ENCODE data around the gene MINK1.

Gene MINK1

GRCh38 chr17:4938688-4939545 lies 105.8 kb downstream of the MINK1 start:
- DNase-seq = no peak

DNA sequence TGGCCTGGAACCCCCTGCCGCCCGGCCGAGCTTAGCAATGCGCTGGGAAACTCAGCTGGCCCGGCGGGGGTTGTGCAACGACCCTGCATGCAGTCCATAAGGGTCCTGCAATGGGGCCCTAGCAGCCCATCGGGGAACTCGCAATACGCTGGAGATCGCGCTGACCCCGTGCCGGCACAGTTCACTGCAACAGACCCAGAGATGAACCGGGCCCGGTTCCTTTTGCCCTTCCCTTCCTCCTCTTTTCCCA lies 106.3 kb downstream of the MINK1 start:
- DNase-seq = no peak

DNA sequence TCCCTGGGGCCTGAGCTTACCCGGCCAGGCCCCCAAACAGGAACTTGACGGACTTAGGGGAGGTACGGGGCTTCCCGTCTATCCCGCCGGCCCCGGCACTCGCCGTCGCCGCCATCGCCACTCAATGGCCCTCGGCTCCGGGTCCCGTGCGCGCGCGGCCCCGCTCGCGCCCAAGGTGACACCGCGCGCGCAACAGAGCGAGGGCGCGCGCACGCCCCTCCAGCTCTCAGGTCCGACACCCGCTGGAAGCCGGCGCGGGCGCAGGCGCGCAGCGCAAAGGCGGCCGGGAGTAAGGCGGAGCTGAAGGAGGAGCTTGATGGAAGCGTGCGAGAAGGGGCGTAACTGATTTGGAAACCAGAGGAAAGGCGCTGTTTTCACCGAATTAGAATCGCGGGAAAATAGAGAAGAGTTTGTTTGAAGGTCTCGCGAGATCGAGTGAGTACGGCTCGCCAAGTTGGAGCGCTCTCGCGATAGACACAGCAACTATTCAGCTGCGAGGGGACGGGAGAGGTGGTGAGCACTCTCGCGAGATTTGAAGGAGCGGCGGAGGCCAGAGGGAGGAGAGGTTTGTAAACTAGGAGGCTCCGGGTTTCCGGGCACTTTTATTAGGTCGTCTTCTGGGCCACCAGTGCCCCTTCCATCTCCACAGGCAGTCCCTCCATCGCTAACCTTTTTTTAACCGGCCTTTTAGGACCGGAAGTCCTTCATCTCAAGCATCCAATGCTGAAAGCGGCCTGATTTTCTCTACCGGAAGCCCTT lies 106.8 kb downstream of the MINK1 start, which contains the start of the genes RNF167 and SLC25A11:
TSS of gene RNF167 (plus strand) at position 473 of the 759 bp plus-strand sequence. CDS start 642 bp downstream, outside the sequence.
TSS of gene SLC25A11 (minus strand) at position 251 of the 759 bp plus-strand sequence. CDS start at position 115, 136 bp downstream.
- peak; percentile 99 for DNase-seq

GRCh38 chr17:4940555-4941318 lies 107.6 kb downstream of the MINK1 start:
- no peak for DNase-seq

- no peak for DNase-seq
Observed at GRCh38 chr17:4941319-4941610, 108.1 kb downstream of the MINK1 start.

- no peak for DNase-seq
Observed at GRCh38 chr17:4942760-4943508, 109.8 kb downstream of the MINK1 start.

DNA sequence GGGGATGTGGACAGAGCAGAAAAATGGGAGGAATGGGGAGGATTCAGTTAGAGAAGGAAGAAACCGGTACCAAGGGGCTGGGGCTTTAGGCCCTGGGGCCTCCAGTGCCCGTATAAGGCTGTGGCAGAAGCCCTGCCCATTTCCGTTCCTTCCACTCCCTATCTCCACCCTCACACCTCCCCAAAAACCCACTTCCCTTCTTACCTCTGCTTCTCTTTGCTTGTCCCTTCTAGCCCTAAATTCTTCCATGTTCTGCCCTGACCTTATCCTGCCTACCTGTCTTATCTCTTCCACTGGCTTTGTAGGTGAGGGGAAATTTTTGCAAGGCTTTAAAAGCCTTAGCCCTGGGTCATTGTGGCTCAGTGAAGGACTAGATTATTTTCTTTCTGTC lies 111.0 kb downstream of the MINK1 start:
- no peak for DNase-seq

DNA sequence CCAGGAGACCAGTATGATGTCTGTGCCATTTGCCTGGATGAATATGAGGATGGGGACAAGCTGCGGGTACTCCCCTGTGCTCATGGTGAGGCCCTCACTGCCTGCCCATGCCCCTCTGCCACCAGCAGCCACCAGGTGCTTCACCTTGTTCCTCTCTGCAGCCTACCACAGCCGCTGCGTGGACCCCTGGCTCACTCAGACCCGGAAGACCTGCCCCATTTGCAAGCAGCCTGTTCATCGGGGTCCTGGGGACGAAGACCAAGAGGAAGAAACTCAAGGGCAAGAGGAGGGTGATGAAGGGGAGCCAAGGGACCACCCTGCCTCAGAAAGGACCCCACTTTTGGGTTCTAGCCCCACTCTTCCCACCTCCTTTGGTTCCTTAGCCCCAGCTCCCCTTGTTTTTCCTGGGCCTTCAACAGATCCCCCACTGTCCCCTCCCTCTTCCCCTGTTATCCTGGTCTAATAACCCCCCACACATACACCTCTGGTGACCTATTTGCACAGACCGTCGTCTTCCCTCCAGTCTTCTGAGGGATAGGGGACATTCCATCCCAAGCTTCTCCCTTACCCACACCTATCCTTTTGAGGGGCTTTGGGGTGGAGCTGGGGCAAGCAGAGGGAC lies 111.5 kb downstream of the MINK1 start:
- no peak for DNase-seq

GRCh38 chr17:4945176-4945943 lies 112.2 kb downstream of the MINK1 start:
- DNase-seq = peak; percentile 23

- DNase-seq = no peak
Observed at GRCh38 chr17:4945944-4946280, 112.8 kb downstream of the MINK1 start.

GRCh38 chr17:4946312-4946976 lies 113.3 kb downstream of the MINK1 start:
- no peak for DNase-seq

GRCh38 chr17:4947010-4947410 lies 113.9 kb downstream of the MINK1 start:
- DNase-seq = no peak
